B cell (primary cell): ENCODE results near the gene GOLGA1.

Experiments used
- EZH2 ChIP-seq: IDR thresholded peaks from 2 replicates; pipeline ENCODE4 v1.6.1; 2012; ENCODE audit warnings: borderline replicate concordance, low read depth, mild to moderate bottlenecking, moderate library complexity, low read length; ENCODE audit not compliant: insufficient read depth, poor library complexity, severe bottlenecking
- TF ChIP-seq, protein P1 (sequence below): fragments of 200-600 bp; IDR thresholded peaks from one replicate; pipeline ENCODE4 v1.8.0; 2022; ENCODE audit warnings: antibody characterized with exemption, mild to moderate bottlenecking

GRCh38 chr9:124857533-124858162 is 83.2 kb downstream of the GOLGA1 start:
- TF ChIP-seq, protein P1, sequence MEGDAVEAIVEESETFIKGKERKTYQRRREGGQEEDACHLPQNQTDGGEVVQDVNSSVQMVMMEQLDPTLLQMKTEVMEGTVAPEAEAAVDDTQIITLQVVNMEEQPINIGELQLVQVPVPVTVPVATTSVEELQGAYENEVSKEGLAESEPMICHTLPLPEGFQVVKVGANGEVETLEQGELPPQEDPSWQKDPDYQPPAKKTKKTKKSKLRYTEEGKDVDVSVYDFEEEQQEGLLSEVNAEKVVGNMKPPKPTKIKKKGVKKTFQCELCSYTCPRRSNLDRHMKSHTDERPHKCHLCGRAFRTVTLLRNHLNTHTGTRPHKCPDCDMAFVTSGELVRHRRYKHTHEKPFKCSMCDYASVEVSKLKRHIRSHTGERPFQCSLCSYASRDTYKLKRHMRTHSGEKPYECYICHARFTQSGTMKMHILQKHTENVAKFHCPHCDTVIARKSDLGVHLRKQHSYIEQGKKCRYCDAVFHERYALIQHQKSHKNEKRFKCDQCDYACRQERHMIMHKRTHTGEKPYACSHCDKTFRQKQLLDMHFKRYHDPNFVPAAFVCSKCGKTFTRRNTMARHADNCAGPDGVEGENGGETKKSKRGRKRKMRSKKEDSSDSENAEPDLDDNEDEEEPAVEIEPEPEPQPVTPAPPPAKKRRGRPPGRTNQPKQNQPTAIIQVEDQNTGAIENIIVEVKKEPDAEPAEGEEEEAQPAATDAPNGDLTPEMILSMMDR, result no peak
- no peak for TF ChIP-seq EZH2
